GM12874 (cell line): ENCODE measurements around the gene GALNTL6.

Experiments
- CTCF ChIP-seq: IDR thresholded peaks from 2 replicates; pipeline ENCODE4 v1.5.1; 2011; ENCODE audit warnings: low read depth, mild to moderate bottlenecking, control low read depth, low read length, moderate library complexity; ENCODE audit not compliant: insufficient read depth

Gene GALNTL6

GRCh38 chr4:173051716-173052115, 1238.5 kb downstream of the GALNTL6 start:
- TF ChIP-seq CTCF, result no peak

DNA sequence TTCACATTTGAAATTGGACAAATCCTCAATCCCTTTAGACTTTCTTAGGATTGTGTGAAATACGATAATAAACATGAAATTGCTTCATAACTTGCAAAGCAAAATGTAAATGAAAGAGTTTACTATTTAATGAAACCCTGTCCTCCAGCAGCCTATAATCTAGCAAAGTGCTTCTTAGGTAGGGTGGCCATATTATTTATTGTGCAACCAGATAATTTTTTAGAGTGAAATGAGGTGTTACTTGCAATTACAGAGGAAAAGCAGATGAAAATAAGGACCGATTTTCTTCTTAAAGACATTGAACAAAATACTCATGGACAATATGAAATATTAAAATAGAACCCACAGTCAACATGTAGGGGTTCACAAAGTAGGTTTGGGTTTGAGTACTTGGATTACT, 1239.2 kb downstream of the GALNTL6 start:
- no peak for TF ChIP-seq CTCF

DNA sequence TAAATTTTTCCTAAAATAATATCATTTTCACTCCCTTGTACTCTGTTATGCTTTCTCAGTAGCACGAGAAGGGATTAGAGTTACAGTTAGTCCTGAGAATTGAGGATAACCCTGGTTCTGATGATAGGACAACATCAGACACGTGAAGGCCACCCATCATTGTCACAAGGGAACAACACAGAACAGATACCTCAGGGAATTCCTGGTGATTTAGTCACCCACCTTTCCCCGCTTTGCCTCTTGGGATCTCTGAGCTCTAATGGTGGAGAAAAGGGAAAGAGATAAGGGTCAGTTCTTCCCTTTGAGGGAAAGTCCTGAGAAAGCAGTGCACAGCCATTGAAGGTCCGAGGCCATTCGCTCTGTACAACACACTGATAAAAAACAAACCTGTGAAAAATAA, 1243.1 kb downstream of the GALNTL6 start:
- TF ChIP-seq CTCF, result no peak

- no peak for TF ChIP-seq CTCF
Observed at GRCh38 chr4:173056710-173057109, 1243.5 kb downstream of the GALNTL6 start.

DNA sequence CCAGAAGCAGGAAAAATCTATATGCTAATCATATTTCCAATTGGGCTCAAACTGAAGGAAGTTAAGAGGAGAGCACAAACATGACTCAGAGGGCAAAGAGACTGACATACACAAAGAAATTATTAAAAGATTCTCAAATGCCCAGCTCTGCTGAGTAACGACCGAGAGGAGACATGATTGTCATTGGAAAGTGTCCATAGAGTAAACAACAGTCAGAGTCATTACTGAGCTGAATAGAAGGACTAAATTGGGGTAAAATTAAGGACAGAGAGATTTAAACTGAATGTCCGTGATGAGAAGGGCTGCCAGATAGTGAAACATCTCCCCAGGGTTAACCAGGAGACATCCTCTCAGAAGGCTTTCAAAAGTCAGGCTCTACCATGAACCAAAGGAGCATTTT, 1244.2 kb downstream of the GALNTL6 start:
- no peak for TF ChIP-seq CTCF

- TF ChIP-seq CTCF, result no peak
Observed at GRCh38 chr4:173057901-173058300, 1244.7 kb downstream of the GALNTL6 start.

DNA sequence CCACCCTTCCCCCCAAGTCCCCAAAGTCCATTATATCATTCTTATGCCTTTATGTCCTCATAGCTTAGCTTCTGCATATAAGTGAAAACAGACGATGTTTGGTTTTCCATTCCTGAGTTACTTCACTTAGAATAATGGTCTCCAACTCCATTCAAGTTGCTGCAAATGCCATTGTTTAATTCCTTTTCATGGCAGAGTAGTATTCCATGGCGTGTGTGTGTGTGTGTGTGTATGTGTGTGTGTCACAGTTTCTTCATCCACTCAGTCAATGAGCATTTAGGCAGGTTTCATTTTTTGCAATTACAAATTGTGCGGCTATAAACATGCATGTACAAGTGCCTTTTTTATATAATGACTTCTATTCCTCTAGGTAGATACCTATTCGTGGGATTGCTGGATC, 1248.0 kb downstream of the GALNTL6 start:
- TF ChIP-seq CTCF, result no peak
